ENCODE data around the gene ATXN7.

ATXN7 gene

GRCh38 chr3:63867225-63867624, 3.6 kb downstream of the ATXN7 start:
- no peak for DNase-seq

- no peak for DNase-seq
These were observed 6.4 kb downstream of the ATXN7 start for GRCh38 chr3:63869940-63870614.

GRCh38 chr3:63870615-63871005, 6.9 kb downstream of the ATXN7 start:
- DNase-seq = no peak

DNA sequence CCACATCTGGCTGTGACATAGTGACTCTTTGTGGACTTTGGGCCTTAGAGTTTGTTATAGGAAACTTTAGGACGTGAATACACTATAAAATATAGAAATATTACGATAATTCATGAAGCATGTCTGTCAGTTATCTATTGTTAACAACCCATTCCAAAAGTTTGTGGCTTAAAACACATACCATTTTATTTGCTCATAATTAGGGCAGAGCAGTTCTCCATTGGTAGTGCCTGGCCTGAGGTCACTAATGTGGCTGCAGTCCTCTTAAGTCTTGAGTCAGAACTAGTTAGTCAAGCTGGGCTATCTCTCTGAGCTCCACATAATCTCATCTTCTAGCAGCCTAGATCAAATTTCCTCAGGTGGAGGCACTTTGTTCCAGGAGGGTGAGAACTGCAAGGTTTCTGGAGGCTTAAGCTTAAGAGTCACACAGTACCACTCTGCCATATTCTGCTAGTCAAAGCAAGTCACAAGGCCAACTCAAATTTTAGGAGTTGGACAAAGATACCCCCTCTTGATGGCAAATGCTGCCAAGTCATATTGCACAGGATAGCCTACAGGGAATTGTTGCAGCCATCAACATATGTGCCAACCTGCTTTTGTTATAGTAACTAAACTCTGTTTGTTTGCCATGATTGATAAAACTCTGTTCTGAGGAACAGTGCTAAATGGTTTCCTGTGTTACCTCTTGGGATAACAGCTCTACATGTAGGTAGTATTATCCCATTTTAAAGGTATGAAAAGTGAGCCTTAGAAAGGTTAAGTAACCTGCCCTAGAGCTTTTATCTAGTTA, 8.7 kb downstream of the ATXN7 start:
- no peak for DNase-seq

- DNase-seq = no peak
These were observed 11.1 kb downstream of the ATXN7 start for GRCh38 chr3:63874769-63875168.

DNA sequence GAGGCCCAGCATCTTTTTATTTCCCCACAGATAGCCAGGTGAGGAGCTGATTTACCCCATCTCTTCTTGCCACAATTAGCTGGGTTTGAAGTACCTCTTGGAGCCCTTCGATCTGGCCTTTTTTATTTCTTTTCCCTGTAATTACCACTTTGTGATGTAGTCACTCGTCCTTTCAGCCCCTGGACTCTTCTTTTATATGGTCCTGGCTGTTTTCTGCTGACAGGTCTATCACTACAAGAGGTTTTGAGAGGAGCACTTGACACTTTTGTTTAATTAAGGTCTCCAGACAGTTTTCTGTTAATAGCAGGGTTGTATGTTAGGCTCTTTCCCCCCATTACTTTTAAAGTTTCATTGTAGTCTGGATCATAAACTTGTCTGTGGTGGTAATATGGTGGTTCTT, 11.8 kb downstream of the ATXN7 start:
- DNase-seq = no peak

- no peak for DNase-seq
These were observed 12.6 kb downstream of the ATXN7 start for GRCh38 chr3:63876260-63876659.

GRCh38 chr3:63877737-63878393, 14.2 kb downstream of the ATXN7 start:
- no peak for DNase-seq

GRCh38 chr3:63878394-63879060, 14.9 kb downstream of the ATXN7 start:
- no peak for DNase-seq

DNA sequence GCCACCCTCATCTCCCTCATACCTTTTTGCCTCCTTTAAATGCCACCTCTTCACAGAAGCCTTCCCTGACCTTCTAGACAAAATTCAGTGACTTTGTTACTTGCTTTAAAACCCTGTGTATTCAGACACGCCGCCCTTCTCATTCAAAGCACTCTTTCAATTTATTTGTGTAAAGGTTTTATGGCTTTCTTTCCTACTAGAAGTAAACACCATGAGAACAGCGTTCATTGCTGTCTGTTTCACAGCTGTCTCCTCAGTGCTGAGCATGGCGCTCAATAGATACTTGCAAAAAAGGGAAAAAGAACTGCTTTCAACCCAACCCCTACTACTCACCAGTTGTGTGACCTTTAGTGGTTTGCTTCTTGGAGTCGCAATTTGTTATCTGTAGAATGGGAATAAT, 17.0 kb downstream of the ATXN7 start:
- no peak for DNase-seq

DNA sequence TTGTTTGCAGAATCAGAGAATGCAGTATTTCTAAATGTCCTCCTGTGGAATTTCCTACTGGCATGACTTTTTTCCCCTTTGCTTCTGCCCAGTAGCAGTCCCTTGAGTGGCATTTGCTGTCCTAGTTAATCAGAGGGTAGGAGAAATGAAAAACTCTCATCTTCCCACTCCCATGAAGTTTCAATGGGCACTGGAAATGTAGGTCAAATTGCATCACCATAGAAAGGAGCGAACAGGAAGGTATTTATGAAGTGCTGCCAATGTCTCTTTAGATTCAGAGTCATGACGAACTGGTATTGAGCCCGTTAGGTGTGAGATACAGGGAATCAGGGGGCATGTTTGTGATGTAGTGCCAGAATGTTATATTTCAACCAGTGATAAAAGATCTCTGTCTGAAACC, 23.2 kb downstream of the ATXN7 start:
- no peak for DNase-seq

DNA sequence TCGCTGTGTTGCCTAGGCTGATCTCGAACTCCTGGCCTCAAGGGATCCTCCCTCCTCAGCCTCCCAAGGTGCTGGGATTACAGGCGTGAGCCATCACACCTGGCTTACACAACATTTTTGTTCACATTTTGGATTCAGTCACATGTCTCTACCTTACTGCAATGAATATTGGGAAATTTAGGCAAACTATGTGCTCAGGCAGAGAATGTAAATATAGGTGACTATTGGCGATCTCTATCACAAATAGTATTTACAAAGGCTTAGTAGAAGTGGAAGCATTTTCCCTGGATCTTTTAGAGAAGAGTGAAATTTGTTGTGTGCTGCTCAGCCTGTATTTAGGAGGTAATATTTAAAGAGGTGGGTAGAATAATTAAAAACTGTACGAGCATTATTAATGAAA, 27.9 kb downstream of the ATXN7 start:
- DNase-seq = no peak

- DNase-seq = no peak
These were observed 29.2 kb downstream of the ATXN7 start for GRCh38 chr3:63892773-63893352.

DNA sequence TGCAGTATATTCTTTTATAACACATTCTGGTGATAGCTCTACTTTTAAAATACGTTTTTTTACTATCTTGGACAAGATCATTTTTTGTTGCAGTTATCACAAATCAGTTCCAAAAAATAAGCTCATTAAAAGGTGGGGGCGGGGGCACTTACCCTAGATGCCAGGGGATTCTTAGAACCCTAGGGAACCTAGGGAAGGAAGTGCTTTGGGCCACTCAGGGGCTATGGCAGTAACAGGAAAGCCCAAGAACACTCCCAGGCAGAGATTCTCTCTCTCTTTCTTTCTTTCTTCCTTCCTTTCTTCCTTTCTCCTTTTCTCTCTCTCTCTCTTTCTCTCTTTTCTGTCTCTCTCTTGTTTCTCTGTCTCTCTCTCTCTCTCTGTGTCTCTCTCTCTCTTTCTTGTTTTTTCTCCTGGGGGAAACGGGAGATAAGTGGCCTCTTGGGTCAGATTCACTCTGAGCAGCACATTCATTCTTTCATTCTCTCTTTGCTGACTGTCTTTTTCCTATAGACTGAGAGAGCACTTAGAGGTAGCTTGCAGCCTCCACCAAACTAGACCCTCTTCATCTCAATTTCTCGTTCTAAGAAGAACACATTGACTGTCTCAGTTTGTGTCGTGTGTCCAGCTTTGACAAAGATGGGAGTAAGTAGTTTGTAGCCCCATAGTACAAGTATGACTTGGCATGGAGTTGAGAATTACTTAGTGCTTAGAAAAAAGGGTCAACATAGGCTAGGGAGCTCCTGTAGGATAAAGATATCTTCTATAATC, 31.9 kb downstream of the ATXN7 start:
- DNase-seq = no peak

DNA sequence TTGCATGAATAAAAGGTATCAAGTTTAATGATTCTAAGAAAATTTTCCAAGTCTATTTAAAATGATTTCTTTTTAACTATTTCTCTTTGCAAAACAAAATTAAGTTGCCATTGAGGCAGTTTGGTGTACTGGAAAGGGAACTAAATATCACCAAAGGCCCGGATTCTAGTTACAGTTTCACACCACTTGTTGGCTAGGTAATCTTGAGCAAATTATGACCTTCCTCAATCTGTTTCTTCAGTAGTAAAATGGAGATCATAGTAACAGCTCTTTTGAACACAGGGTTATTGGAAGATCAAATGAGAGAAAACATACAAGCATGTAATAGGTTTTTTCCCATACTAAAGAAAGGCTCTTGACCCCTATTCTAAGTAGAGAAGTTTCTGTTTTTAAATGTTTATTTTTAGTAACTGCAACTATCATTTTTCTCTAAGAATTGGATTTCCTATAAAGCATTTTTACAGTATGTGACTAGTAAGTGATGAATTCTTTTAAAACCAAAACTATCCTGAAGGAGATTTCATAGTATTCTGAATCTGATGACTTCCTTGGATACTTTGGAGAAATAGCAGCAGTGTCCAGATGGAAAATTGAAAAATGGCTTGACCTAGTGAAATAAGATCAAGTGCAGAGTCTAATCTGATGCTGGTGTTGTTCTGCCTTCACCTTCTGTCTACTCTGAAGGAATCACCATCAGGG, 32.8 kb downstream of the ATXN7 start:
- DNase-seq = no peak

GRCh38 chr3:63900010-63900409, 36.3 kb downstream of the ATXN7 start:
- DNase-seq = no peak

DNA sequence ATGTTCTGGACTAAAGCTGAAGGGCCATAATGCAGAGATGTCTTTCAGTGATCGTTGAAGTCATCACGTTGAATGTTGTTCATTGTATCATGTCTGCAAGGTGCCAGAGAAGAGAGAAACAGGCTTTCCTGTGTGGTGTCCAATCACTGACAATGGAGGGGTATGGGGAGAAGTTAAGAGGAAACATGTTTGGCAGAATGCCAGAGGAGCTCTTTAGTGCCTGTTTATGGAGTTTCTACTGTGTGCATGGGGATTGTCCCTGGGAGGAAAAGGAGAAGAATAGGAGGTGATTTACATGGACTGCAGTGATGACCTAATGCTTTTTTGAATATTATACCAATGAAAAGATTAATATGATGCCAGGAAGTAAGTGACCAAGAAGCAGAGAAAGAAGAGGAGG, 36.8 kb downstream of the ATXN7 start:
- no peak for DNase-seq

GRCh38 chr3:63905731-63906620, 42.3 kb downstream of the ATXN7 start:
- no peak for DNase-seq

DNA sequence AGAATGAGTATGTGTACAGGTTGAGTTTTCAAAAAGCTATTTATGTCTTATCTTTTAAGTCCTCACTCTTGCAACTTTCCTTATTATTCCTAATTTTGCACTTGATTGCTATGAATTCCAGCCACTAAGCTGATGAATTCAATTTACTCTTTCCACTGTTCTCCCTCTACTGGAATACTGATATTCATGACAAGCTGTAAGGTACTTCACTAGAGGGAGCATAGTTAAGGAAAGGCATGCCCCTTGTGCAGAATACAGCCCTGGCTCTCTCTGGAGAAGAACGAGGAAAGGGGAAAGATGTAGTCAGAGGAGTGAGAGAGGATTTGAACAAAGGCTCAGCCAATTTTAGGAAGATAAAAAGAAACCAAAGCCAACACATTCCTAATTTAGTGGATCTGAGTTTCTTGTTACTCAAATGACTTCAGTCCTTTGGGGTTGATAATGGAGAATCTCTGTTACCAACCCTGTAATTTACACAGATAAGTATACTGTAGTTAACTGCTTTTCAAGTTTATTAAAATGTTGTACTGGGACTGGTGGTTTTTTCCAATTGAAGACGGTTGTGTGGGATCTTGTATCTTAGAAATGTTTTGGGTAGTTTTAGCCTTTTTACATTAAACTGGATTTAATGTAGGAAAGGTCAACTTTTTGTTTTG, 44.5 kb downstream of the ATXN7 start:
- DNase-seq = no peak

- DNase-seq = no peak
These were observed 45.1 kb downstream of the ATXN7 start for GRCh38 chr3:63908776-63909175.
